Islet precursor cell (in vitro differentiated cells): ENCODE data around the gene DDI2.
"Not testable (repeated sequence)": the region's sequence is repeated elsewhere in the genome, so short reads cannot be mapped to it uniquely, and the experiment has no call there.

Experiments used
- DNase-seq: peaks from one replicate; pipeline ENCODE4 v3.0.0-alpha.2; 2018

The DDI2 gene

DNA sequence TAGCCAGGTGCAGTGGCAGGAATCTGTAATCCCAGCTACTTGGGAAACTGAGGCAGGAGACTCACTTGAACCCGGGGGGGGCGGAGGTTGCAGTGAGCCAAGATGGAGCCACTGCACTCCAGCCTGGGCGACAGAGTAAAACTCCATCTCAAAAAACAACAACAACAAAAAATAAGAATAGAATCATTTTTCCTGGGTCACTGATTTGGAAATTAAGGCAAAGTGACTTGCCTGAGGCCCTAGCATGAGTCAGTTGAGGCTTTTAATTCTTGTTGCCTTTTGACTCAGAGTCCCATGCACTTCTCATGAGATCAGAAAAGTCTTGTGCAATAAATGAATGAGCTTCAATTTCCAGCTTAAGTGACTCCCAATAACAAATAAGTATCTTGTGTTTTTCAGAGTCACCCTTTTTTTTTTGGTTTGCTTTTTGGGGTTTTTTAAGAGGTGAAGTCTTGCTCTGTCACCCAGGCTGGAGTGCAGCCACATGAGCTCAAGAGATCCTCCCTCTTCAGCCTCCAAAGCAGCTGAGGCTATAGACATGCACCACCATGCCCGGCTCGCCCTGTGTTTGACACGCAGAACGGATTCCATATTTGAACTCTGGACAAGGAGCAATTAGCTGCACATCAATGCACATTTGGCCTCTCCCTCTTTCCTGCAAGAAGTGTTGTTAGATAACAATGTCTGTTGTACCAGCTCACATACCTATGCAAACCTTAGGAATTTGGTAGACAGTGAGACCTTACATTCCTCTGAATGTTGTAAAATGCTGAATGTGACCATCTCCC, 63.5 kb downstream of the DDI2 start:
- DNase-seq = no peak

DNA sequence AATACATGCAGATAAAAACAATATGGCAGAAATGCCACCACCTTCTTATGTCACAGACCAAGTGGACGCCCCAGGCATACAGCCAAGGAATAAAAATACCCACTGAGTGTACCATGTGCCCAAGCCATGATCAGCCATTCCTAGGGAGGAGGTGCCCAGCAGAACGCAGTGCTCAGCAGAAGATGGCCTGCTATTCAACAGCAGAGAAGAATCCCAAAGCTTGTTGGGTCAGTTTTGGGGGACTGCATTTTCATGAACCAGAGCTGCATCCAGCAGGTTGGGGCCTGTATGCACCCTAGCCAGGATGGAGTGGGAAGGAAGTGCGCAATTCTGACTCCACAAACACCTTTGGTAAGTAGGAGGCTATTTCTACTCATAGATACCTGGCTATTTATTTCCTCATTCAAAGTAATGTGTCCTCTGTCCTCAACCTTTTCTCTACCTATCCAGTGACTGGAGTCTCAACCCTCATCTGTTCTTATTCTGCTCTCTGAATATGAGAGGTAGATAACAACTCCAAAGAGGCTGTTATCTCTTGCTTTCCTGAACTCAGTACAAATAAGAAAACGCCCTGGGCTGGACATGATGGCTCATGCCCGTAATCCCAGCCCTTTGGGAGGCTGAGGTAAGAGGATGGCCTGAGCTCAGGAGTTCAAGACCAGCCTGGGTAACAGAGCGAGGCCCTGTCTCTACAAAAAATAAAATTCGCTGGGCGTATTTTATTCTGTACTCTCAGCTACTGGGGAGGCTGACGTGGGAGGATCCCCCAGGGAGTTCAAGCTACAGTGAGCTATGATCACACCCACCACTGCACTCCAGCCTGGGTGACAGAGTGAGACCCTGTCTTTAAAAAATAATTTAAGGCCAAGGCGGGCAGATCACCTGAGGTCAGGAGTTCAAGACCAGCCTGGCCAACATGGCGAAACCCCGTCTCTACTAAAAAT, 64.4 kb downstream of the DDI2 start:
- DNase-seq = peak; percentile 61

DNA sequence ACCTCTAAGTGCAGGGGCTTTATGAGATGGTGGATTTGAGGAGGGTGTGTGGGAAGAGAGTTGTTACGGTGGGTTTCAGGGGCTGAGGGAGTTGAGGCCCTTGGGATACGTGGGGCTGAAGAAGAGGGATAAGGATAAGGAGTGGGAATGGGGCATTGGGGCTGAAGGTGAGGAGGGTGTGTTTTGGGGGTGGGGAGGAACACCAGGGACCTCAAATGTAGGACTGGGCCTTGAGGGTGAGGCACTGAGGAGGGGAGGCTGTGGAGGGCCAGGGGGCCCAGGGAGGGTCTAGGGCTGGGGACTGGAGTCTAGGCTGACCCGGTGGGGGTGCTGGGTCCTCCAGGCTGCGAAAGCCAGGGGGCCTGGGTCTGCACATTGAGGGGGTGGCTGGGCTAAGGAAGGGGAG, 65.7 kb downstream of the DDI2 start:
- no peak for DNase-seq

DNA sequence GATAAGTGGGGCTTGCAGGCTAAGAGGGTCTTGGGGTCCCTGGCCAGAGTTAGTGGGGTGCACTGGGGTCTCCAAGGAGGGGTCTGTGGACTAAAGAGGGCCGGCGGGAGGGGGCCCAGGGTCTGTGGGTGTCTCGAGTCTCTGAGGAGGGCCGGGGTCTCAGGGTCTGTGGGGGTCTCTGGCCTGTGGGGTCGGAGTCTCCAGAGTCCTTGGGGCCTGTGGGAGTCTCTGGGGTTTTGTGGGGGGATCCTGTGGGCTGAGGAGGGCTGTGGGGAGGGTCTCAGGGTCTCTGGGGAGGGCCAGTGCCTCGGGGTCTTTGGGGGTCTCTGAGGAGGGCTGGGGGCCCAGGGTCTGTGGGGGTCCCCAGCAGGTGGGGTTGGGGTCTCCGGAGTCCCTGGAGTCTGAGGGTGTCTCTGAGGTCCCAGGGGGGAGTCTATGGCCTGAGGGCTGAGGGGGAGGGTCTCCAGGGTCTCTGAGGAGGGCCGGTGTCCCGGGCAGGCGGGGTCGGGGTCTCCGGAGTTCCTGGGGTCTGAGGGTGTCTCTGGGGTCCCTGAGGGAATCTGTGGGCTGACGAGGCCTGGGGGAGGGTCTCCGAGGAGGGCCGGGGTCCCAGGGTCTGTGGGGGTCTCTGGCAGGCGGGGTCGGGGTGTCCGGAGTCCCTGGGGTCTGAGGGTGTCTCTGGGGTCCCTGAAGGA, 66.2 kb downstream of the DDI2 start:
- DNase-seq = no peak

DNA sequence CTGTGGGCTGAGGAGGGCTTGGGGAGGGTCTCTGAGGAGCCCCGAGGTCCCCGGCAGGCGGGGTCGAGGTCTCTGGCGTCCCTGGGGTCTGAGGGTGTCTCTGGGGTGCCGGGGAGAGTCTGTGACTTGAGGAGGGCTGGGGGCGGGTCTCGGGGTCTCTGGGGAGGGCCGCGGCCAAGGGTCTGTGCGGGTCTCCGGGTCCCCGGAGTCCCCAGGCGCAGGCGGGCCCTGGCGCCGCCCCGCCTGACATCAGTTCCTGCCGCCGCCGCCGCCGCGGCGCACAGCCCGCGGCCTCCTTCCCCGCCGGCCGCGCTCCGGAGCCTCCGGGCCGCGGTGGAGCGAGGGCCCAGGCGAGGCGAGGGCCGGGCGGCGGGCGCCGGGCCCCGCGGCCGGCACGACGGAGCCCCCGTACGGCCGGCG, 66.8 kb downstream of the DDI2 start, which contains the start of gene PLEKHM2:
PLEKHM2 (plus strand) TSS at position 279 of the 420 bp plus-strand sequence. CDS start 239 bp downstream, outside the sequence.
- DNase-seq = no peak

DNA sequence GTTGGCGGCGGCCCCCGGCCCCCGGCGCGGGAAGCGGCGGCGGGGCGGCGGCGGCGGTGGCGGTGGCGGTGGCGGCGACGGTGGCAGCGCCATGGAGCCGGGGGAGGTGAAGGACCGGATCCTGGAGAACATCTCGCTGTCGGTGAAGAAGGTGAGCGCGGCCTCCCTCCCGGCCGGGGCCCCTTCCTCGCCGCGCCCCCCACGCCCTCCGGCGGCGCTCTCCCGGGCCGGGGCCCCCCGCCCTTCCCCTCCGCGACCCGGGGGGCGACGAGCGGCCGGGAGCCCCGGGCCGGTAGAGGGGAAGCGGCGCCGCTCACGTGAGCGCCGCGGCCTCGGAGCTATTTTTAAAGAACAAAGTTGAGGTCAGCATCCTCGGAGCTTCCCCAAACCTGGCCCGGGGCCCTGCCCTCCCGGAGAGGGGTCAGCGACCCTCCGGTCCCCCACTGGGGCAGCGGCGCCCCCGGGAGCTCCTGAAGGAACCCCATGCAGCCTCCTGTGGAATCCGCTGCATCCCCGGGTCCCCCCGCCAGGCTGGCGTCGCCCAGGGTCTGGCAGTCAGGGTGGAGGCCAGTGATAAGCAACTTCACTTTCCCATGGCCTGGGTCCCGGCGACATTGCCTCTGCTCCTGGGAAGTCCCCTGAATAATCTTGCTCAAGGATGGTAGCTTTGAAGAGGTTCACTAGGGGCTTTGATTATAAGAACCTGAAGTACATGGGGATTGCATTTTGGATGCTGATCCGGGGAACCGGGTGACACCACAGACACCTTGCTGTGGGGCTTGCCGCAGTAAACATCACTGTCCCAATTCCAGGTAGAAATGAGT, 67.4 kb downstream of the DDI2 start:
- no peak for DNase-seq

DNA sequence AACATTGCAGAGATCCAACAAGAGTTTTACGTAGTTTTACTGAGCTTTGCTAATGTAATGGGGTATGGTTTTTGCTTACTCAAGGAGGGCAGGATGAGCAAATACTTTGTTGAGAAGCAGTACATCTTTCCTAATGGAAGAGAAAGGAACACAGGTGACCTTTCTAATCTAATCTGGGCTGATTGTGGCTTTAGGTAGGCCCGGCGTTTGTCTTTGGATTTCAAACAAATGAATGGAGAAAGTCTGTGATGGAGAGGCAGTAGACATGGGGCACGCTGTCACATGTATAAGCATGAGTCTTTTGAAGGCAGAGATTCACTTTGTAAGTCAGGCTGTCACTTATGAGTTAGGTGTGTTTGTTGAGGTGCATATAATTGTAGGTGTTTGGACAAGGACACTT, 68.6 kb downstream of the DDI2 start:
- no peak for DNase-seq

DNA sequence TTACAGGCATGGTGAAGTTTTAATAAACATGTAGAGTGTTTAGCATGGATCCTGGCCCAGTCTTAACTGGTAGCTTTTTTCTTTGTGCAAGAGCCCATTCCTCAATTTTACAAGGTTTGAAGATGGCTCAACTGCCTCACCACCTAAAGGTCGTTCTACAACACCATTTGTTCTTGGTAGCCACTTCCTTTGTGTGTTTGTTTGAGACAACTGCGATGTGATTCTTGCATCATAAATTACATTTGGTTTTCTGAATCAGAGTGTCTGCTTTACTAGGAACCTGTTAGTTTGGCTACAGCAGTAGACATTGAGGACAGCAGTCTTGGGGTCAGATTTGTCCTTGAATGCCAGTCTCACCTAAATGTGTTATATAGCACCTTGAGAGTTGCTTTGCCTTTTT, 70.2 kb downstream of the DDI2 start:
- no peak for DNase-seq

DNA sequence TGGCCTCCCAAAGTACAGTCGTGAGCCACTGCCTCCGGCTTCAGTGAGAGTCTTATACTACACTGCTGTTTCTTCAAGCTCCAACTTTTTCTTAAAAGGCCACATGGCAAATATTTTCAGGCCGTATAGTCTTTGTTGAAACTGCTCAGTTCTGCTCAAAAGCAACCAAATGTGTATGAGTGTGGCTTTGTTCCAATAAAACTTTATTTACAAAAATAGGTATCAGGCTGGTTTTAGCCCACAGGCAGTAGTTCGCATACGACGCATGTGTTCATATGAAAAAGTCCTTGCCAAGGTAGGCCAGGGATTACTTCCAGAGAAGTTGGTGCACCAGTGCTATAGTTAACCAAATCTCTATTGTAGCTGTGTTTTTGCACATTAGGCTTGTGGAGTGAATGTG, 73.1 kb downstream of the DDI2 start:
- no peak for DNase-seq

DNA sequence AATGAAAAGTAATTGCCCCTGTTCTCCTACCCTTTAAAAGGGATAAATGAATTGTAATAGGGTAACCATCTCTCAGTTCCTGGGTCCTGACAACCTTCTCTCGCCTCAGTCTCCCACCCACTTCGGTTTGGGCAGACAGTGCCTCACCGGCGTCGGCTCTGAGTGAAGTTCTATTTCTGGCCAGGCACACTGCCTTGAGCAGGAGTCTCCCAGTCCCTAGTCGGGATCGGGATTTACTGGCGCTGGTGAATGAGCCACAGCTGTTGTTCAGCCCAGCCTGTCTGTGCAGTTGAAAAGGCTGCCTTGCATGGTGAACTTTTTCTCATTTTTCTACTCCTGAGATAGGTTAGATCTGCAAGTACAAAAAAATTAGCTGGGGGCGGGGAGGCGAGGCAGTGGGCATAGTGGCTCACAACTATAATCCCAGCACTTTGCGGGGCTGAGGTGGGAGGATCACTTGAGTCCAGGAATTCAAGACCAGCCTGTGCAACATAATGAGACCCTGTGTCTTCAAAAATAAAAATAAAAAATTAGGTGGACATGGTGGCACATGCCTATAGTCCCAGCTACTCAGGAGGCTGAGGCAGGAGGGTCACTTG, 74.3 kb downstream of the DDI2 start:
- no peak for DNase-seq

DNA sequence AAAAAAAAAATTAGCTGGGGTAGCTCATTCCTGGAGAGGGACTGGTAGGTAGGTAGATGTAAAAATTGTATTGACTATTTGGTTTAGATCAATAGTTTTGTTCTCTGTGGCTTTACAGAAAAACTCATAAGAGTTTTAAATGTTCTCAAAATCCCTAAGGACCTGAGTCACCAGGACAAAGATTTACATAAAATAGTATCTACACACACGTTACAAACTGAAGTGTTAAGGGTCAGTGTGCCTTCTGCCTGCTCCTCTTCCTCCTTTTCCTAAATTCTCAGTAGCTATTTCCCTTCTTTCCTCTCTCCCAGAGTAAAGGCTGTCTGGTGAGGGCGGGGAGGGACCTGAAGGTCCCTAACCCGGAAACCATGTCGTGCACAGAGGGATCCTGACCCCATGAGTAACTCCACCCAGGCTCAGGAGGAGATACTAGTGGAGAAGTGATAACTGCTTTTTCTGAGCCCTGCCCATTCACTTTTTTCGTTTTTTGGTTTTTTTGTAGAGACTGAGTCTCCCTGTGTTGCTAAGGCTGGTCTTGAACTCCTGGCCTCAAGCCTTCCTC, 74.9 kb downstream of the DDI2 start:
- no peak for DNase-seq

DNA sequence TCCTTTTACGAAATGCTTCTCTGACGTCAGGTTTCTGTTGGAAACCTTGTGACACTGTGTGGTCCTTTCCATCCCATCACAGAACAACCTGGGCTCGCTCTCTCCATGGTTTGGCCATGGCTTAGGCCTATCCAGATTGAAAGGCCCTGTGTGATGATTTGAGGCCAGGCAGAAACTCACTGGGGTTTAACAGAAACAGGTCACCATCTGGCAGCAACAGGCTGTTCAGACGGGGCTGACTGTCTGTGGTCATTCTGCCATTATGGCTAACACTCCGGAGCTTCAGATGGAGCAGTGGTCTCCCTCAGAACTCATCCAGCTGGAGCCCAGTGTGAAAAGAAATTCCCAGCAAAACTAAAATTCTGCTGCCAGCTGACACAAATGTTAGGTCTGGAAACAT, 76.1 kb downstream of the DDI2 start:
- no peak for DNase-seq

DNA sequence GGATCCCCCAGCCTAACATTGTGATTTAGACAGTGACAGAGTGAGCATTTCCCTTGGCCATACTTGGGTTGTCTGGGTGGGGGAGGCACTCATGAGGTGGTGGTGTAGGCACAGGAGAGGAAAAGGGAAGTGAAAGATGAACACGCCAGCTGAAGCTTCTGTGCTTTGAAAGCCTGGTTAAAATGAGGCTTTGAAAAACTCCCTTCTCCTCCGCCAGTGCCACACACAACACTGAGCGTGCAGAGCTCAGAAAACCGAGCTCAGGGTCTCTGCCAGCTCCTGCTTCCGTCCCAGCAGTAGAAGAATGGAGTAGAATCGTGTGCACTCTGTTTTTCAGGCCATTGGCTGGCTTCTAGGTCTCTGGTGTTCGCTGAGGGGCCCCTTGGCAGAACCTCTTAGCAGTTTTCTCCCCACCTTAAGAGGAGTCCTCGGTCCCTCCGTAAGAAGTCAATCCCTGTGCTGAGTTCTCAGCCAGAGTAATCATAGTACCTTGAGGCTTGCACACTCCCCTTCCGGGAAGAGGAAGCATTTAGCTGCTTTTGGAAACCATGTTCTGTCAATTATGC, 79.8 kb downstream of the DDI2 start:
- no peak for DNase-seq

DNA sequence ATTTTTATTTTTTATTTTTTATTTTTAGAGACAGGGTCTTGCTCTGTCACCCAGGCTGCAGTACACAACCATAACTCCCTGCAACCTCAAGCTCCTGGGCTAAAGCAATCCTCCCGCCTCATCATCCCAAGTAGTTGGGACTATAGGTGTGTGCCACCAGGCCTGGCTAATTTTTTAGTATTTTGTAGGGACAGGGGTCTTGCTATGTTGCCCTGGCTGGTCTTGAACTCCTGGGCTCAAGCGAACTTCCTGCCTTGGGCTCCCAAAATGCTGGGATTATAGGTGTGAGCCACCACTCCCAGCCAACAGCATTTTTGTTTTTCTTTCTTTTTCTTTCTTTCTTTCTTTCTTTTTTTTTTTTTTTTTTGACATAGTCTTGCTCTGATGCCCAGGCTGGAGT, 80.9 kb downstream of the DDI2 start:
- DNase-seq = no peak

DNA sequence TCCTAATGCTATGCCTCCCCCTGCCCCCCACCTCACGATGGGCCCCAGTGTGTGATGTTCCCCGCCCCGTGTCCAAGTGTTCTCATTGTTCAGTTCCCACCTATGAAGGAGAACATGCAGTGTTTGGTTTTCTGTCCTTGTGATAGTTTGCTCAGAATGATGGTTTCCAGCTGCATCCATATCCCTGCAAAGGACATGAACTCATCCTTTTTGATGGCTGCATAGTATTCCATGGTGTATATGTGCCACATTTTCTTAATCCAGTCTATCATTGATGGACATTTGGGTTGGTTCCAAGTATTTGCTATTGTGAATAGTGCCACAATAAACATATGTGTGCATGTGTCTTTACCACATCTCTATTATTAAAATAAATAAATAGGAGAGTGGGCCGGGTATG, 82.1 kb downstream of the DDI2 start:
- DNase-seq = not testable (repeated sequence)

DNA sequence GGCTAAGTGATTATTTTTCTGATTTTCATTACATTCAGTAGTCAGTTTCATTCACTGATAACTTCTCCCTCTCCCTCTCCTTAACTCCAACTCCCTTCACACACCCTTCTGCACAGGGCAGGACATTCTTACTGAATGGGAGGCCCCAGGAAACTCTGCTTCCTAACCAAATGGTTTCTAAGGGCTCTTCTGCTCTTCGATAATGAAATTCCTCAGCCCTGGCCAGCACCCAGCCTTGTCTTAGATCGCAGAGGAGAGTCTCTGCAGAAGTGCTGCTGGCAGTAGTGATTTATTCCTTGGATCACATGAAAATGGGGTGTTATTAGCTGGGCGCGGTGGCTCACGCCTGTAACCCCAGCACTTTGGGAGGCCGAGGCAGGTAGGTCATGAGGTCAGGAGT, 83.2 kb downstream of the DDI2 start:
- no peak for DNase-seq

DNA sequence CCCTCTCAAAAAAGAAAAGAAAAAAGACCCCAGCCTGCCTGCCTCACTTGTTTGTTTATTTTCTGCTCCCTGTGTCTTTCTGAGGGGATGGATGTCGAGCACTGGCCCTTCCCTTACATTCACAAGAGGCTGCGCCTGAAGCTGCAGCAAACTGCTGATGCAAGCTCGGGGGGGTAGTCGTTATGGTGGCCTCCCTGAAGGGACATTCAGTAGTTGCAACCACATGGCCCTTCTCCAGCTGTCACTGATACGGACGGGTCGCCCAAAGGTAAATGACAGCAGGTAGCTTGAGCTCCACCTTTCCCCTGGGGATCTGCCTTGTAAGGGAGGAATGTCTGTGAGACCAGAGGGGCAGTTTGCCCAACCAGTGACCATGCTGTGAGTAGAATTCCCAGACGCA, 84.5 kb downstream of the DDI2 start:
- no peak for DNase-seq

DNA sequence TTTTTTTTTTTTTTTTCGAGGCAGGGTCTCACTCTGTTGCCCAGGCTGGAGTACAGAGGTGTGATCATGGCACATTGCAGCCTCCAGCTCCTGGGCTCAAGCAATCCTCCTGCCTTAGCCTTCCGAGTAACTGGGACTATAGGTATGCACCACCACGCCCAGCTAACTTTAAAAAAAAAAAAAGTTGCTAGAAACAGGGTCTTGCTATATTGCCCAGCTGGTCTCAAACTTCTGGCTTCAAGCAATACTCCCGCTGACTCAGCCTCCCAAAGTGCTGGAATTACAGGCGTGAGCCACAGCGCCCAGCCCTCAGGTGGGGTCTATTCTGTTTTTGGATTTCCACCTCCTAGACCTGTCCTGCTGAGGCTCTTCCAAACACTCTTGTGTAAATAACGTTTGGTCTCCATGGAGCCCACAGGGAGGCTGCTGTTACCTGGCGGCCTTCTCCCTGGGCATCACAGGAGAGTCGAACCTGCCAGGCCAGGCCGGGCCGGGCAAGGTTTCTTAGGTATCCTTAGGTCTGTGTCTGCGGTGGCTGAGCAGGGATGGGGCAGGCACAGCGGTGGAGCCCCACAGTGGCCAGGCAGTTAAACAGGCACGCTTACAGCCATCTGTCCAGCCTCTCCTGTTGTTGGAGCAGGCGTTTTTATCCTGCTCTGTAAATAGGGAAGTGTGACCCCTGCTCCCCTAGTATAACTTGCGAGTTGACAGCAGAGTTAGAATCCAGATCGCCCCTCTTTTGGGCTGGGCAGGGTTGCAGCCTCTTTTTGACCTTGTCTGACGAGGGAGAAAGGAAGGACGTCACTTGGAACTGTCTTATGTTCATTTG, 85.7 kb downstream of the DDI2 start:
- DNase-seq = peak; percentile 78

DNA sequence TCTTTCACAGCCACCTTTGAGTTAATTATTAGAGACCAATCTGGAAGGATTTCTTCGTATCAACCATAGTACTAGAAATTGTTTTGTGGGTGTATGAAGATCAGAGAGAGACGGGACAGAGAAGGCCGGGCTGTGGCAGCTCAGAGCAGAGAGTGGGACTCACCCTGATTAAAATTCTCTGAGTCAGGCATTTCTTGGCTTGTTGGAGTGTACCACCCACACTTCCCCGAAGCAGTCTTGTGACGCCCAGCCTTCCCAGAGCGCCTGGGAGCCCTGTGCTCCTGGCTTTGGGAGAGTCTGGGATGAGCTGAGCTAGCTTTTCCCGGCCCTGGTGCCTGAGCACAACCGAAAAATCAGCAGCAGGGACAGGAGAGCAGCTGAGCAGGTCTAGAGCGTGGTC, 86.3 kb downstream of the DDI2 start:
- peak; percentile 76 for DNase-seq

DNA sequence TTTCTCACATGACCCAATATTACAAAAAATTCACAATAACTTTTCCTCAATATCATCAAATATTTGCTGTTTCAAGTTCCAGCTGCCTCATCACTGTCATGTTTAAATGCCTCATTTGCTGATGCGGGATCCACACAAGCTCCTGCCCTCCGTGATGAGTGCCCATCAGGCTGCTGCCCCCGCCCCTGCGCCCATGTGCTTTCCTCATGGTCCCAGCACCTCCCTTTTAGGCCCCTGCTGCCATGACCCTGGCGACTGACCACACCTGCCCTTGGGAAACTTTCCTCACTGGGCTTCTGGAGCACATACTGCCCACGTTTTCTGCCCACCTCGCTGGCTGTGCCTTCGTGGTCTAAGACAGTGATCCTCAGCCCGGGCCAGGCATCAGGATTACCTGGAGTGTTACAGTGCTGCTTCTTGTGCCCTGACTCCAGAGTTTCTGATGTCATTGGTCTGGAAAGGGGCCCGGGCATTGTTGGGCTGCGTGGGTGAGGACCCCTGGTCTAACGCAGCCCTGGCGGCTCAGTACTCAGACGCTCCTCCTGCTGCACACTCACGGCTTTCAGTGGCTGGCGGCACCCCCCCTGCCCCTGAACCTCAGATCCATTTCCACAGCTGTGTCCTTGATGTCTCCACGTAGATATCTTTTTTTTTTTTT, 87.4 kb downstream of the DDI2 start:
- no peak for DNase-seq
